ENCODE measurements around the gene ESR1.

The ESR1 gene

DNA sequence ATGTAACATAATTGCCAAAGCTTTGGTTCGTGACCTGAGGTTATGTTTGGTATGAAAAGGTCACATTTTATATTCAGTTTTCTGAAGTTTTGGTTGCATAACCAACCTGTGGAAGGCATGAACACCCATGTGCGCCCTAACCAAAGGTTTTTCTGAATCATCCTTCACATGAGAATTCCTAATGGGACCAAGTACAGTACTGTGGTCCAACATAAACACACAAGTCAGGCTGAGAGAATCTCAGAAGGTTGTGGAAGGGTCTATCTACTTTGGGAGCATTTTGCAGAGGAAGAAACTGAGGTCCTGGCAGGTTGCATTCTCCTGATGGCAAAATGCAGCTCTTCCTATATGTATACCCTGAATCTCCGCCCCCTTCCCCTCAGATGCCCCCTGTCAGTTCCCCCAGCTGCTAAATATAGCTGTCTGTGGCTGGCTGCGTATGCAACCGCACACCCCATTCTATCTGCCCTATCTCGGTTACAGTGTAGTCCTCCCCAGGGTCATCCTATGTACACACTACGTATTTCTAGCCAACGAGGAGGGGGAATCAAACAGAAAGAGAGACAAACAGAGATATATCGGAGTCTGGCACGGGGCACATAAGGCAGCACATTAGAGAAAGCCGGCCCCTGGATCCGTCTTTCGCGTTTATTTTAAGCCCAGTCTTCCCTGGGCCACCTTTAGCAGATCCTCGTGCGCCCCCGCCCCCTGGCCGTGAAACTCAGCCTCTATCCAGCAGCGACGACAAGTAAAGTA, 547 bp upstream of the ESR1 start:
- Histone ChIP-seq H3K18ac (ENCODE audit: low read length) (no peak overlapping the region), H3K4ac (ENCODE audit: low read length) (no peak overlapping the region), H3K9me3 (replicated peaks in 1 of 2; ENCODE audit: control insufficient read depth in 2 of 2, insufficient read depth in 1 of 2, low read depth in 1 of 2, low read length in 2 of 2) (no peaks in the 10 kb centered on the region), H4K91ac (ENCODE audit: low read depth, low read length, poor library complexity) (no peak overlapping the region), H2BK12ac (ENCODE audit: low read length) (no peak overlapping the region), H2BK120ac (ENCODE audit: low read depth, low read length) (no peak overlapping the region), H2AK5ac (ENCODE audit: low read depth, low read length) (no peak overlapping the region), H3K27me3 (ENCODE audit: control insufficient read depth in 3 of 3, insufficient read depth in 3 of 3, low read depth in 1 of 3, low read length in 3 of 3) (peaks cover 21 to 85% (median 43%) of the 10 kb centered on the region in 3 experiments), H3K9ac (ENCODE audit: low read depth, low read length, poor library complexity) (no peak overlapping the region), H4K8ac (ENCODE audit: low read depth, low read length) (no peak overlapping the region), H2BK15ac (ENCODE audit: low read length) (no peak overlapping the region), H2AFZ (ENCODE audit: low read length) (peak overlapping the region; percentile 78), H3K4me1 (ENCODE audit: control insufficient read depth in 2 of 2, insufficient read depth in 1 of 2, low read depth in 1 of 2, low read length in 2 of 2) (peaks cover 0 to 8% of the 10 kb centered on the region in 2 donors), H3K4me3 (ENCODE audit: low read length in 2 of 2) (no peak overlapping the region), H3K14ac (ENCODE audit: low read length) (no peak overlapping the region), H3K27ac (replicated peaks; ENCODE audit: low read length) (no peak overlapping the region), H3K36me3 (replicated peaks in 1 of 2; ENCODE audit: control insufficient read depth in 2 of 2, insufficient read depth in 2 of 2, low read length in 2 of 2) (no peaks in the 10 kb centered on the region), H3K23ac (ENCODE audit: low read depth, low read length, poor library complexity) (no peak overlapping the region), H2BK5ac (ENCODE audit: low read length) (no peak overlapping the region), H3K4me2 (ENCODE audit: insufficient read depth, low read length, poor library complexity, severe bottlenecking) (peak overlapping the region; percentile 53), H3K79me1 (ENCODE audit: low read depth, low read length) (peaks cover 2% of the 10 kb centered on the region)
- no peak for DNase-seq (ENCODE audit: low spot score)
- WGBS, 2 donors (ENCODE audit: extremely low coverage in 2 of 2, insufficient read length in 2 of 2, insufficient replicate concordance in 1 of 2), result no CpG with 5 or more reads among the region's 20 CpGs

DNA sequence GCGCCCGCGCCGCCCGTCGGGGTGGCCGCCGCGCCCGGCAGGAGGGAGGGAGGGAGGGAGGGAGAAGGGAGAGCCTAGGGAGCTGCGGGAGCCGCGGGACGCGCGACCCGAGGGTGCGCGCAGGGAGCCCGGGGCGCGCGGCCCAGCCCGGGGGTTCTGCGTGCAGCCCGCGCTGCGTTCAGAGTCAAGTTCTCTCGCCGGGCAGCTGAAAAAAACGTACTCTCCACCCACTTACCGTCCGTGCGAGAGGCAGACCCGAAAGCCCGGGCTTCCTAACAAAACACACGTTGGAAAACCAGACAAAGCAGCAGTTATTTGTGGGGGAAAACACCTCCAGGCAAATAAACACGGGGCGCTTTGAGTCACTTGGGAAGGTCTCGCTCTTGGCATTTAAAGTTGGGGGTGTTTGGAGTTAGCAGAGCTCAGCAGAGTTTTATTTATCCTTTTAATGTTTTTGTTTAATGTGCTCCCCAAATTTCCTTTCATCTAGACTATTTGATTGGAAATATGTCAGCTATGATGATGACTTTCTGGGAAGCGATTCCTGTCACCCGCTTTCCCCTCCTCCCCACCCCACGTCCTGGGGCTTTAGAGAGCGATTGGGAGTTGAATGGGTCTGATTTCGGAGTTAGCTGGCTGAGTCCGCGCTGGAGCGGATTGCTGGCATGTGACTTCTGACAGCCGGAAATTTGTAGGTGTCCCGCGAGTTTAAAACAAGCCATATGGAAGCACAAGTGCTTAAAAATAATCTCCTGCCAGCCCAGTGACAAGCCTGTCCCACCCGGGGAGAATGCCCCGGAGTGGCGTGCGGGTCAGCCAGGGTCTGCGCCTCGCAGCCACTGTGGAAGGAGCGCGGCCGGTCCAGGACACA, 1.1 kb downstream of the ESR1 start:
- WGBS, 2 donors (ENCODE audit: extremely low coverage in 2 of 2, insufficient read length in 2 of 2, insufficient replicate concordance in 1 of 2), result no CpG with 5 or more reads among the region's 60 CpGs
- Histone ChIP-seq H3K4me1 (ENCODE audit: control insufficient read depth in 2 of 2, insufficient read depth in 1 of 2, low read depth in 1 of 2, low read length in 2 of 2) (peaks cover 0 to 8% of the 10 kb centered on the region in 2 donors), H3K4me2 (ENCODE audit: insufficient read depth, low read length, poor library complexity, severe bottlenecking) (peak overlapping the region; percentile 53), H3K14ac (ENCODE audit: low read length) (no peak overlapping the region), H4K8ac (ENCODE audit: low read depth, low read length) (no peak overlapping the region), H2BK5ac (ENCODE audit: low read length) (no peak overlapping the region), H2BK120ac (ENCODE audit: low read depth, low read length) (no peak overlapping the region), H2AK5ac (ENCODE audit: low read depth, low read length) (peak overlapping the region; percentile 50), H3K4ac (ENCODE audit: low read length) (no peak overlapping the region), H3K23ac (ENCODE audit: low read depth, low read length, poor library complexity) (peak overlapping the region; percentile 82), H3K9ac (ENCODE audit: low read depth, low read length, poor library complexity) (no peak overlapping the region), H3K18ac (ENCODE audit: low read length) (no peak overlapping the region), H3K27ac (replicated peaks; ENCODE audit: low read length) (no peak overlapping the region), H2BK12ac (ENCODE audit: low read length) (no peak overlapping the region), H3K4me3 (ENCODE audit: low read length in 2 of 2) (no peak overlapping the region), H3K36me3 (replicated peaks in 1 of 2; ENCODE audit: control insufficient read depth in 2 of 2, insufficient read depth in 2 of 2, low read length in 2 of 2) (no peaks in the 10 kb centered on the region), H2AFZ (ENCODE audit: low read length) (peak overlapping the region; percentile 78), H2BK15ac (ENCODE audit: low read length) (no peak overlapping the region), H3K9me3 (replicated peaks in 1 of 2; ENCODE audit: control insufficient read depth in 2 of 2, insufficient read depth in 1 of 2, low read depth in 1 of 2, low read length in 2 of 2) (no peaks in the 10 kb centered on the region), H3K79me1 (ENCODE audit: low read depth, low read length) (peaks cover 2% of the 10 kb centered on the region), H3K27me3 (ENCODE audit: control insufficient read depth in 3 of 3, insufficient read depth in 3 of 3, low read depth in 1 of 3, low read length in 3 of 3) (peaks cover 21 to 91% (median 43%) of the 10 kb centered on the region in 3 experiments), H4K91ac (ENCODE audit: low read depth, low read length, poor library complexity) (no peak overlapping the region)
- DNase-seq (ENCODE audit: low spot score), result no peak

DNA sequence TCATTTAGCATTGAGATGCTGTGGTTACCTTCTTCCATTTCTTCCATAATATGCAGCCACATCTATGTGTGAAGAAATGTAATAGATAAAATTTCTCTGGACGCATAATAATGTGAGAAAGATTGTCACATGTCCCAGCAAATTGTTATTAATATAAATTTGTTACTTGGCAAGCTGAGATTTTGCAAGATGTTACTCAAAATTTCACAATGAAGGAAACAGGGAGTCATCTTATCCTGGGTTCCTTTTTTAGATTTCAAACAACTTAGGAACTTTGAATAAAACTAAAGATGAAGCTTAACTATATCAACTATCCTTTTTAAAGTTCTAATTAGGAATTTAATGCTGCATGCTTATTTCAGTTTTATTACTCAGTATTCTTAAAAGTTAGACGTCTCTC, 3.6 kb downstream of the ESR1 start:
- H2AK5ac ChIP-seq (ENCODE audit: low read depth, low read length), result no peak overlapping the region
- no peak overlapping the region for H2AFZ ChIP-seq (ENCODE audit: low read length)
- peaks cover 21 to 71% (median 36%) of the 10 kb centered on the region in 3 experiments for H3K27me3 ChIP-seq (ENCODE audit: control insufficient read depth in 3 of 3, insufficient read depth in 3 of 3, low read depth in 1 of 3, low read length in 3 of 3)
- peaks cover 0 to 8% of the 10 kb centered on the region in 2 donors for H3K4me1 ChIP-seq (ENCODE audit: control insufficient read depth in 2 of 2, insufficient read depth in 1 of 2, low read depth in 1 of 2, low read length in 2 of 2)
- no peak overlapping the region for H3K4ac ChIP-seq (ENCODE audit: low read length)
- no peak overlapping the region for H3K23ac ChIP-seq (ENCODE audit: low read depth, low read length, poor library complexity)
- H3K9me3 ChIP-seq (replicated peaks in 1 of 2; ENCODE audit: control insufficient read depth in 2 of 2, insufficient read depth in 1 of 2, low read depth in 1 of 2, low read length in 2 of 2), result no peaks in the 10 kb centered on the region
- no peak for DNase-seq (ENCODE audit: low spot score)
- no peak overlapping the region for H3K4me3 ChIP-seq (ENCODE audit: low read length in 2 of 2)
- no peak overlapping the region for H4K8ac ChIP-seq (ENCODE audit: low read depth, low read length)
- H3K79me1 ChIP-seq (ENCODE audit: low read depth, low read length), result peaks cover 2% of the 10 kb centered on the region
- no peak overlapping the region for H2BK15ac ChIP-seq (ENCODE audit: low read length)
- no peak overlapping the region for H3K4me2 ChIP-seq (ENCODE audit: insufficient read depth, low read length, poor library complexity, severe bottlenecking)
- H2BK12ac ChIP-seq (ENCODE audit: low read length), result no peak overlapping the region
- H3K9ac ChIP-seq (ENCODE audit: low read depth, low read length, poor library complexity), result no peak overlapping the region
- H2BK120ac ChIP-seq (ENCODE audit: low read depth, low read length), result no peak overlapping the region
- WGBS, 2 donors (ENCODE audit: extremely low coverage in 2 of 2, insufficient read length in 2 of 2, insufficient replicate concordance in 1 of 2), result no CpG with 5 or more reads among the region's 2 CpGs
- H3K14ac ChIP-seq (ENCODE audit: low read length), result no peak overlapping the region
- no peak overlapping the region for H3K18ac ChIP-seq (ENCODE audit: low read length)
- no peak overlapping the region for H3K27ac ChIP-seq (replicated peaks; ENCODE audit: low read length)
- no peak overlapping the region for H2BK5ac ChIP-seq (ENCODE audit: low read length)
- H4K91ac ChIP-seq (ENCODE audit: low read depth, low read length, poor library complexity), result no peak overlapping the region
- no peaks in the 10 kb centered on the region for H3K36me3 ChIP-seq (replicated peaks in 1 of 2; ENCODE audit: control insufficient read depth in 2 of 2, insufficient read depth in 2 of 2, low read length in 2 of 2)

DNA sequence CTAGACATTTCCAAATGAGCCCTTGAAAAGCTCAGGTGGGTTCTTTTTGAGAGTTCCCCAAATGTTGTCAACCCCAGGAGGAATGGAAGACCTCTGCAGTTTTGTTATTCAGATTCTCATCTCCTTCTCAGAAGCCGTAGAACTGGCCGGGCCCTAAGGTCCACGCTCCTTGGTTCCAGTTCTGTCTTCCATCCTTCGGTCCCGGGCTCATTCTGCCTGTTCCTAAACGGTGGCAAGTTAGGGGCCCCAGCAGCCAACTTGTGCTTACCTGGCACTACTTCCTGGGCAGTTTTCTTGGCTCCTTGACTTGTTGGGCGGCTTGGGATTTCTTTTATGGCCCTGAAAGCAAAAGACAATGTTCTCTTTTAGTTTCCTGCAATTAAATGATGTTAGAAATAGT, 6.4 kb downstream of the ESR1 start:
- H3K9ac ChIP-seq (ENCODE audit: low read depth, low read length, poor library complexity), result no peak overlapping the region
- H3K27ac ChIP-seq (replicated peaks; ENCODE audit: low read length), result no peak overlapping the region
- H3K23ac ChIP-seq (ENCODE audit: low read depth, low read length, poor library complexity), result no peak overlapping the region
- no peaks in the 10 kb centered on the region for H3K4me1 ChIP-seq (ENCODE audit: control insufficient read depth in 2 of 2, insufficient read depth in 1 of 2, low read depth in 1 of 2, low read length in 2 of 2)
- H2AFZ ChIP-seq (ENCODE audit: low read length), result no peak overlapping the region
- H2AK5ac ChIP-seq (ENCODE audit: low read depth, low read length), result no peak overlapping the region
- H3K36me3 ChIP-seq (replicated peaks in 1 of 2; ENCODE audit: control insufficient read depth in 2 of 2, insufficient read depth in 2 of 2, low read length in 2 of 2), result no peaks in the 10 kb centered on the region
- no peak overlapping the region for H2BK5ac ChIP-seq (ENCODE audit: low read length)
- no peak overlapping the region for H3K4me2 ChIP-seq (ENCODE audit: insufficient read depth, low read length, poor library complexity, severe bottlenecking)
- H3K4ac ChIP-seq (ENCODE audit: low read length), result no peak overlapping the region
- H3K79me1 ChIP-seq (ENCODE audit: low read depth, low read length), result no peaks in the 10 kb centered on the region
- no peak overlapping the region for H4K8ac ChIP-seq (ENCODE audit: low read depth, low read length)
- no peak overlapping the region for H3K14ac ChIP-seq (ENCODE audit: low read length)
- no peak overlapping the region for H3K4me3 ChIP-seq (ENCODE audit: low read length in 2 of 2)
- no peak overlapping the region for H2BK12ac ChIP-seq (ENCODE audit: low read length)
- no peak overlapping the region for H4K91ac ChIP-seq (ENCODE audit: low read depth, low read length, poor library complexity)
- no peak overlapping the region for H3K18ac ChIP-seq (ENCODE audit: low read length)
- no CpG with 5 or more reads among the region's 7 CpGs for WGBS, 2 donors (ENCODE audit: extremely low coverage in 2 of 2, insufficient read length in 2 of 2, insufficient replicate concordance in 1 of 2)
- no peak for DNase-seq (ENCODE audit: low spot score)
- H2BK15ac ChIP-seq (ENCODE audit: low read length), result no peak overlapping the region
- H3K27me3 ChIP-seq (ENCODE audit: control insufficient read depth in 3 of 3, insufficient read depth in 3 of 3, low read depth in 1 of 3, low read length in 3 of 3), result peaks cover 6 to 45% (median 12%) of the 10 kb centered on the region in 3 experiments
- no peaks in the 10 kb centered on the region for H3K9me3 ChIP-seq (replicated peaks in 1 of 2; ENCODE audit: control insufficient read depth in 2 of 2, insufficient read depth in 1 of 2, low read depth in 1 of 2, low read length in 2 of 2)
- no peak overlapping the region for H2BK120ac ChIP-seq (ENCODE audit: low read depth, low read length)

All from neuronal stem cell (in vitro differentiated cells).